Measurements from ENCODE around the gene VTI1A. TPM values are rescaled to one million over a fixed set of nuclear protein-coding genes. Genes with fewer than 3 reads are reported as not detected.

Gene VTI1A
- total RNA-seq, 1 experiment from 2014 or later, result 33.4 TPM

DNA sequence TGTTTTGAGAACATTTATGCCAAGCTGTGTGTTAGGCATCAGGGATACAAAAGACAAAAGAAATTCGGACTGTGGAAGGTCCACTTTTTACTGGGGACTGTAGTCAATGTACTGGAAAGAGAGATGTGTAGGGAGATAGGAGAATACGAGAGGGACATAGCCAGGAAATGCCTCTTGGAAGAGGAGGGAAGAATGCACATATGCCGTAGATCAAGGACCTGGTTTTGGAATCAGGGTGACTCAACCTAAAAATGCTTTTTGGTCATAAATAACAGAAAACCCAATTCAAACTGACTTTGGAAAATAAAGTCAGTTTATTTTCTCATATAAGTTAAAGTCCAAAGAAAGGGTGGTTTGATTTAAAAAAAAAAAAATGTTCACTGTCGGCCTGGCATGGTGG, 362.7 kb downstream of the VTI1A start:
- H3K36me3 ChIP-seq, result no peaks in the 10 kb centered on the region
- no peak overlapping the region for H3K27ac ChIP-seq
- H3K9me3 ChIP-seq (replicated peaks), result no peaks in the 10 kb centered on the region
- no peaks in the 10 kb centered on the region for H3K27me3 ChIP-seq (replicated peaks)
- H3K4me1 ChIP-seq (replicated peaks), result peaks cover 22% of the 10 kb centered on the region
- H3K4me3 ChIP-seq, result no peak overlapping the region
- DNase-seq (ENCODE audit: low read depth in 1 of 2, low spot score in 2 of 2), result no peak

DNA sequence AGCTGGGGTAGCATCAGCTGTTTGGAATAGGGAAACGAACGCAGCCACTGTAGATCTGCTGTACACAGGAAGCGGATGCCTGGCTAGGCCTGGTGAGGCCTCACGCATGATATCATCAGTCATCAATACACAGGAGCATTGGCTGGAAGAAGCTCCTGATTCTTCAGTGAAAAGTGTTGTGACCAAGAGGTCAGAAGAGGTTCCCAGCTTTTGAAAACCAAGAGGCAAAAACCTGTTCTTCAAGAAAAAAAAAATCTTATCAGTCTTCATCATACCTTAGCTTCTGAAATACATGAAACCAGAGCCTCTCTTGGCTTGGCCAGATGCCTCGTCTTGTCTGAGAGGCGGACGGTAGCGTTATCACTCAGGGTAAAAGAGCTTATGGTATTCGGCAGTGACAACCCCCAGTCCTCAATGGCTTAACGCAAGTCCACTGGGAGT, 363.7 kb downstream of the VTI1A start:
- Histone ChIP-seq H3K27ac (no peak overlapping the region), H3K9me3 (replicated peaks) (no peaks in the 10 kb centered on the region), H3K36me3 (no peaks in the 10 kb centered on the region; the same call in 1 of the 2 replicates), H3K4me1 (replicated peaks) (peaks cover 28% of the 10 kb centered on the region), H3K4me3 (no peak overlapping the region), H3K27me3 (replicated peaks) (no peaks in the 10 kb centered on the region)
- DNase-seq (ENCODE audit: low read depth in 1 of 2, low spot score in 2 of 2), result no peak

- no peaks in the 10 kb centered on the region for H3K9me3 ChIP-seq (replicated peaks)
- peak; percentile 87 to 96 for DNase-seq (ENCODE audit: low read depth in 1 of 2, low spot score in 2 of 2)
- H3K4me1 ChIP-seq (replicated peaks), result peaks cover 33% of the 10 kb centered on the region
- no peaks in the 10 kb centered on the region for H3K27me3 ChIP-seq (replicated peaks)
- H3K27ac ChIP-seq, result peak overlapping the region; percentile 26
- no peaks in the 10 kb centered on the region; the same call in 1 of the 2 replicates for H3K36me3 ChIP-seq
- H3K4me3 ChIP-seq, result no peak overlapping the region
Measured at GRCh38 chr10:112811741-112812551, 364.9 kb downstream of the VTI1A start.

DNA sequence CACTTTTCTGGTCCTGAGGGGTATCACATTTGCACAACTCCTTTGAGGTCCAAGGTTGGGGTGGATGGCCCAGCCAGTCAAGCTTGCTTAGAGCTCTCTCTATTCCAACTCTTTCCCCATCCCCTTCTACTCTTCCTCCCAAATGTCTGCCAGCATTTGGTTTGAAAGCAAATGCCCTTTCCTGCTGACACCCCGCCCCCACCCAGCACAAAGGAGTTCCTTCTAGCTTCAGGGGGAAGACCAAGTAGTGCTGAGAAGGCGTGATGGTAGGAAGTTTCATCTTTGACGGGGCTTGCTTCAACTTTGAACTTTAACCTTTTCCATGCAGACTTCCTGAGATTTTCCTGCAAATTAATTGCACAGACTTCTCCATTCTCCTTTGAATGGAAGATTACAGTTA, 365.6 kb downstream of the VTI1A start:
- Histone ChIP-seq H3K36me3 (no peaks in the 10 kb centered on the region; the same call in 1 of the 2 replicates), H3K4me3 (no peak overlapping the region), H3K4me1 (replicated peaks) (peaks cover 33% of the 10 kb centered on the region), H3K9me3 (replicated peaks) (no peaks in the 10 kb centered on the region), H3K27me3 (replicated peaks) (no peaks in the 10 kb centered on the region), H3K27ac (peak overlapping the region; percentile 26)
- no peak for DNase-seq (ENCODE audit: low read depth in 1 of 2, low spot score in 2 of 2)

GRCh38 chr10:112813866-112814591, 367.0 kb downstream of the VTI1A start:
- Histone ChIP-seq H3K4me1 (replicated peaks) (peaks cover 33% of the 10 kb centered on the region), H3K27me3 (replicated peaks) (no peaks in the 10 kb centered on the region), H3K27ac (no peak overlapping the region), H3K4me3 (no peak overlapping the region), H3K36me3 (no peaks in the 10 kb centered on the region; the same call in 1 of the 2 replicates), H3K9me3 (replicated peaks) (no peaks in the 10 kb centered on the region)
- DNase-seq (ENCODE audit: low read depth in 1 of 2, low spot score in 2 of 2), result no peak

DNA sequence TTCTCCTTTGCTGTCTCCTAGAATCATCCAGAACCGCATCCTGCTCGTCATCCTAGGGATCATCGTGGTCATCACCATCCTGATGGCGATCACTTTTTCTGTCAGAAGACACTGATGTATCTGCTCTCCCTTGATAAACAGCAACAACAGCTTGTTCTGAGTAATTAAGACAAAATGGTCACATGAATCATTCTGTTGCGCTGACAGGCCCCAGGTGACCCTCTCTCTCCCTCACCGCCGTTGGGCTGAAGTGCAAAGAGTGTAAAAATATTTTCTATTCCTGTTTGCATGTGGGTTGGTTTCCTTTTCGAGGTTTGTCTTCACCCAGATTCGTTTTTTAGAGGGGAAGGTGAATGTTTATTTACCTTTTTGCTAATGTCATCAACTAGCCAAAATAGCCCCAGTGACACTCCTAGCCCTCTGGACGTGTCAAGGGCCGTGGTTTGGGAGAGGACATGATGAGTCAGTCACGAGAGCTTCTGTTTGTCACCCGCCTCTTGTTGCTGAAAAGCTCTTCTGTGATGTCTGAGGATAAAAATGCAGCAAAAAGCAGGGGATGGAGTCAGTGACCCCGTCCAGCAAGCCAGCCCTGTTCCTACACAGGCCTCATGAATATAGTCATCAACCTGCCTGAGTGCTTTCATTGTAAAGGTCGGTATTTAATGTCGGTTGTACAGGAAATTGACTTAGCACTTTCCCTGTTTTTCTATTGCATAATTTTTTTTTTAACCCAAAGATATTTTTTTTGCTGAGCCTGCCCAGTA, 368.4 kb downstream of the VTI1A start:
- H3K9me3 ChIP-seq (replicated peaks), result no peaks in the 10 kb centered on the region
- peak; percentile 59 to 64 for DNase-seq (ENCODE audit: low read depth in 1 of 2, low spot score in 2 of 2)
- no peaks in the 10 kb centered on the region; the same call in 1 of the 2 replicates for H3K36me3 ChIP-seq
- no peak overlapping the region for H3K27ac ChIP-seq
- no peak overlapping the region for H3K4me3 ChIP-seq
- H3K27me3 ChIP-seq (replicated peaks), result no peaks in the 10 kb centered on the region
- peaks cover 33% of the 10 kb centered on the region for H3K4me1 ChIP-seq (replicated peaks)

GRCh38 chr10:112816033-112816430, 369.0 kb downstream of the VTI1A start:
- no peak for DNase-seq (ENCODE audit: low read depth in 1 of 2, low spot score in 2 of 2)
- Histone ChIP-seq H3K9me3 (replicated peaks) (no peaks in the 10 kb centered on the region), H3K27ac (no peak overlapping the region), H3K4me3 (no peak overlapping the region), H3K27me3 (replicated peaks) (no peaks in the 10 kb centered on the region), H3K4me1 (replicated peaks) (peaks cover 31% of the 10 kb centered on the region), H3K36me3 (no peaks in the 10 kb centered on the region; the same call in 1 of the 2 replicates)

GRCh38 chr10:112816891-112817290, 369.9 kb downstream of the VTI1A start:
- H3K9me3 ChIP-seq (replicated peaks), result no peaks in the 10 kb centered on the region
- H3K36me3 ChIP-seq, result no peaks in the 10 kb centered on the region; the same call in 1 of the 2 replicates
- H3K27me3 ChIP-seq (replicated peaks), result no peaks in the 10 kb centered on the region
- H3K27ac ChIP-seq, result no peak overlapping the region
- peaks cover 28% of the 10 kb centered on the region for H3K4me1 ChIP-seq (replicated peaks)
- no peak overlapping the region for H3K4me3 ChIP-seq
- DNase-seq (ENCODE audit: low read depth in 1 of 2, low spot score in 2 of 2), result no peak

DNA sequence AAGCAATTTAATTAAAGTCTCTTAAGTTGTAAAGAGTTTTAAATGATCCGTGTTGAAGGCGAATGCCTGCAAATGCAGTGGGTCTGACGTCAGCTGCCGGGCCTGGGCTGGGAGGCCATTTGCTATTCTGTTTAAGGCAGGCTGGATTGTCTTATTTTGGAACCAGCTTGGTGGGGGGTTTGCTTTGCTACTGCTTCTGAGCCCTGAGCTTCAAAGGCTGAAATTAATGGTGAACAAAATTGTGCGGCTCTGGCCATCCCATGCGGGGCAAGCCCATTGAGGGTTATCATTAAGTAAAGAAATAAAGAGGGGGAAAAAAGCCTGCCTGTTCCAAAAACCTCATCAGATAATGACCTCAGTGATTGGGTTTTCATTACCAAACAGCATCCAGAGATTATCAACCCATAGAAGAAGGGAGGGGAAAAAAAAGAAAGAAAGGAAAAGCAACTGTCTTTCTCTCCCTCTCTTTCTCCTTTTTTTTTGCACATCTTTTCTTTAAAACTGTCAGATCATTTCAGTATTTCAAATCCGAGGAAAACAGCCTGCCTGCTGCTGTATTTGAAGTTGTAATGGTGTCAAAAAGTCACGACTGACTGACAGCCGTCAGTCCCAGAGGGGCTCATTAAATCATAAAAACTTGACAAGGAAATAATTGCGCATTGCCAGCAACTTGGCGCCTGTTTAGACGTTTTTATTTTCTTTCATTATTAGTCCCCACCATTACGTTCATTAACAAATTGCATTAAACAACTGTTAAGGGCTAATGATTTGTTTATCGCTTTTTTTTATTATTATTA, 371.2 kb downstream of the VTI1A start:
- Histone ChIP-seq H3K27me3 (replicated peaks) (no peaks in the 10 kb centered on the region), H3K4me3 (no peak overlapping the region), H3K36me3 (no peaks in the 10 kb centered on the region; the same call in 1 of the 2 replicates), H3K27ac (no peak overlapping the region), H3K4me1 (replicated peaks) (peaks cover 16% of the 10 kb centered on the region), H3K9me3 (replicated peaks) (no peaks in the 10 kb centered on the region)
- DNase-seq (ENCODE audit: low read depth in 1 of 2, low spot score in 2 of 2), result no peak

DNA sequence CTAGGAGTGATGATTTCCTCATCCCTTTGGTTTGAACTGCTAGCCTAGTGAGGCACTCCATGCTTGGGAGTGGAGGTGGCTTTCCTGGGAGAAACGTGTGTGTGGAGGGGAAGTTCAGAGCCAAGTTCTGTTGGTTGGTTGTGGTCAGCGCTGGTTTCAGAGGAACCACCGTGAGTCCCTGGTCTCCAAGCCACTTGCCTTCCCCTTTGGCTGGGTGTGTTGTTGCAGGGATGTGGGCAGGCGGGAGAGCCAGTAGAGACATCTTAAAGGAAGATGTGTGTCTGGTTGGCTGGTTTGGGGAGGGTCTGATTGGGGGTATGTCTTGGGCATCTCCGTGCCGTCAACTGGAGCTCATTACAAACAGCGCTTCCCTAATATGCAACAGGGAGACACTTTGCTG, 372.2 kb downstream of the VTI1A start:
- Histone ChIP-seq H3K4me1 (replicated peaks) (peaks cover 10% of the 10 kb centered on the region), H3K27ac (no peak overlapping the region), H3K27me3 (replicated peaks) (no peaks in the 10 kb centered on the region), H3K36me3 (no peaks in the 10 kb centered on the region; the same call in 1 of the 2 replicates), H3K4me3 (no peak overlapping the region), H3K9me3 (replicated peaks) (no peaks in the 10 kb centered on the region)
- no peak for DNase-seq (ENCODE audit: low read depth in 1 of 2, low spot score in 2 of 2)

GRCh38 chr10:112820320-112820719, 373.3 kb downstream of the VTI1A start:
- no peaks in the 10 kb centered on the region for H3K9me3 ChIP-seq (replicated peaks)

GRCh38 chr10:112821038-112821437, 374.0 kb downstream of the VTI1A start:
- no peaks in the 10 kb centered on the region for H3K9me3 ChIP-seq (replicated peaks)
- H3K4me3 ChIP-seq, result no peak overlapping the region
- H3K4me1 ChIP-seq (replicated peaks), result peaks cover 1% of the 10 kb centered on the region
- DNase-seq (ENCODE audit: low read depth in 1 of 2, low spot score in 2 of 2), result no peak
- no peaks in the 10 kb centered on the region; the same call in 1 of the 2 replicates for H3K36me3 ChIP-seq
- H3K27me3 ChIP-seq (replicated peaks), result no peaks in the 10 kb centered on the region
- no peak overlapping the region for H3K27ac ChIP-seq

More at GRCh38 chr10:112820320-112820719, 373.3 kb downstream of the VTI1A start:
- Histone ChIP-seq H3K27me3 (replicated peaks) (no peaks in the 10 kb centered on the region), H3K4me1 (replicated peaks) (peaks cover 8% of the 10 kb centered on the region), H3K36me3 (no peaks in the 10 kb centered on the region; the same call in 1 of the 2 replicates), H3K4me3 (no peak overlapping the region), H3K27ac (no peak overlapping the region)
- no peak for DNase-seq (ENCODE audit: low read depth in 1 of 2, low spot score in 2 of 2)

DNA sequence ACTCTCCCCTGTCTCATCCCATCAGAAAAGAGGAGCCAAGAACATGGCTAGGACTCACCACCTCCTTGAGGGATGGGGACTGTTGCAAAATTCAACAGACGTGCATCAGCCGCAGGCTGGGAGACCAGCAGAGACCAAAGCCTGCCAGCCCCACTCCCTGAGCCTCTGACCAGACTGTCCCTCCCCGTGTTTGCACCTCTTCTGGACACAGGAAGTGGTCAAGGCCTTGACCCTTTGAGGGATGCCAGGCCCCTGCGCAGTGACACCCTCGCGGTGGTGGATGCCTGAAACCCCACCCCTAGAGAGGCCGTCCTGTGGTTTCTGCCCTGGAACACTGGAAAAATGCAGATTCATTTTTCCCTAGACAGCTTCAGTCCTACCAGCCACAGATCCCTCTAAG, 374.6 kb downstream of the VTI1A start:
- H3K36me3 ChIP-seq, result no peaks in the 10 kb centered on the region
- no peaks in the 10 kb centered on the region for H3K4me1 ChIP-seq (replicated peaks)
- H3K27ac ChIP-seq, result no peak overlapping the region
- no peaks in the 10 kb centered on the region for H3K9me3 ChIP-seq (replicated peaks)
- H3K27me3 ChIP-seq (replicated peaks), result no peaks in the 10 kb centered on the region
- DNase-seq (ENCODE audit: low read depth in 1 of 2, low spot score in 2 of 2), result no peak
- no peak overlapping the region for H3K4me3 ChIP-seq
